ENCODE measurements around the gene PLEKHG1. TPM values are rescaled to one million over a fixed set of nuclear protein-coding genes. Genes with fewer than 3 reads are reported as not detected.

The PLEKHG1 gene
- total RNA-seq, 1 experiment from 2014 or later: 1.7 TPM

GRCh38 chr6:150632785-150633485, 33.2 kb downstream of the PLEKHG1 start:
- DNase-seq (ENCODE audit: low read depth): no peak
- in situ Hi-C loops (cut with HindIII; ENCODE audit: low pct_unique_long_range_greater_than_20kb, low sequenced_read_pairs): no loop called here

- no peak for DNase-seq (ENCODE audit: low read depth)
- in situ Hi-C loops (cut with HindIII; ENCODE audit: low pct_unique_long_range_greater_than_20kb, low sequenced_read_pairs): no loop called here
These were observed 33.8 kb downstream of the PLEKHG1 start for GRCh38 chr6:150633486-150633834.

- in situ Hi-C loops (cut with HindIII; ENCODE audit: low pct_unique_long_range_greater_than_20kb, low sequenced_read_pairs): no loop called here
- DNase-seq (ENCODE audit: low read depth): no peak
These were observed 34.7 kb downstream of the PLEKHG1 start for GRCh38 chr6:150634176-150634963.

- in situ Hi-C loops (cut with HindIII; ENCODE audit: low pct_unique_long_range_greater_than_20kb, low sequenced_read_pairs): no loop called here
- DNase-seq (ENCODE audit: low read depth): no peak
These were observed 35.2 kb downstream of the PLEKHG1 start for GRCh38 chr6:150634964-150635292.

- in situ Hi-C loops (cut with HindIII; ENCODE audit: low pct_unique_long_range_greater_than_20kb, low sequenced_read_pairs): no loop called here
- no peak for DNase-seq (ENCODE audit: low read depth)
These were observed 36.3 kb downstream of the PLEKHG1 start for GRCh38 chr6:150635906-150636514.

GRCh38 chr6:150636808-150637207, 37.1 kb downstream of the PLEKHG1 start:
- no peak for DNase-seq (ENCODE audit: low read depth)
- in situ Hi-C loops (cut with HindIII; ENCODE audit: low pct_unique_long_range_greater_than_20kb, low sequenced_read_pairs): no loop called here

GRCh38 chr6:150637266-150637665, 37.6 kb downstream of the PLEKHG1 start:
- in situ Hi-C loops (cut with HindIII; ENCODE audit: low pct_unique_long_range_greater_than_20kb, low sequenced_read_pairs): no loop called here
- DNase-seq (ENCODE audit: low read depth): no peak

- DNase-seq (ENCODE audit: low read depth): no peak
- in situ Hi-C loops (cut with HindIII; ENCODE audit: low pct_unique_long_range_greater_than_20kb, low sequenced_read_pairs): no loop called here
These were observed 38.6 kb downstream of the PLEKHG1 start for GRCh38 chr6:150638267-150638666.

- DNase-seq (ENCODE audit: low read depth): no peak
- in situ Hi-C loops (cut with HindIII; ENCODE audit: low pct_unique_long_range_greater_than_20kb, low sequenced_read_pairs): no loop called here
These were observed 39.1 kb downstream of the PLEKHG1 start for GRCh38 chr6:150638765-150639164.

- DNase-seq (ENCODE audit: low read depth): no peak
- in situ Hi-C loops (cut with HindIII; ENCODE audit: low pct_unique_long_range_greater_than_20kb, low sequenced_read_pairs): no loop called here
These were observed 40.2 kb downstream of the PLEKHG1 start for GRCh38 chr6:150639823-150640331.

- DNase-seq (ENCODE audit: low read depth): no peak
- in situ Hi-C loops (cut with HindIII; ENCODE audit: low pct_unique_long_range_greater_than_20kb, low sequenced_read_pairs): no loop called here
These were observed 41.0 kb downstream of the PLEKHG1 start for GRCh38 chr6:150640556-150641209.

- DNase-seq (ENCODE audit: low read depth): no peak
These were observed 41.9 kb downstream of the PLEKHG1 start for GRCh38 chr6:150641398-150642139.

GRCh38 chr6:150646228-150646627, 46.5 kb downstream of the PLEKHG1 start:
- DNase-seq (ENCODE audit: low read depth): no peak
- in situ Hi-C loops (cut with HindIII; ENCODE audit: low pct_unique_long_range_greater_than_20kb, low sequenced_read_pairs): no loop called here

More at GRCh38 chr6:150641398-150642139, 41.9 kb downstream of the PLEKHG1 start:
- in situ Hi-C loops (cut with HindIII; ENCODE audit: low pct_unique_long_range_greater_than_20kb, low sequenced_read_pairs): no loop called here

- no peak for DNase-seq (ENCODE audit: low read depth)
- in situ Hi-C loops (cut with HindIII; ENCODE audit: low pct_unique_long_range_greater_than_20kb, low sequenced_read_pairs): no loop called here
These were observed 47.4 kb downstream of the PLEKHG1 start for GRCh38 chr6:150647051-150647450.

Other genes starting within 250 kb of the PLEKHG1 start
- gene IYD, start 230.9 kb upstream of the PLEKHG1 start, total RNA-seq (2014; rRNA removed; shearing (Covaris generic); ENCODE audit: low replicate concordance): not detected in 2 replicates

All from Caki2 (cell line).